Stimulated activated naive CD8-positive, alpha-beta T cell treated with anti-CD3 and anti-CD28 coated beads, Interleukin-15, Interleukin-2, amounts not matched to agents 100 ng/mL and 50 ng/mL, for 24 hours (primary cell): ENCODE data around the gene CDR2.
"Not testable (repeated sequence)": the region's sequence is repeated elsewhere in the genome, so short reads cannot be mapped to it uniquely, and the experiment has no call there.

Experiments used
- H3K27ac Mint-ChIP-seq: one replicate; pipeline ENCODE4 v1.8.0; 2021; ENCODE audit warnings: mild to moderate bottlenecking, mixed read lengths
- H3K27me3 Mint-ChIP-seq: one replicate; pipeline ENCODE4 v1.8.0; 2021; ENCODE audit warnings: mixed read lengths
- H3K36me3 Mint-ChIP-seq: one replicate; pipeline ENCODE4 v1.8.0; 2021; ENCODE audit warnings: low read depth, mixed read lengths
- H3K4me1 Mint-ChIP-seq: one replicate; pipeline ENCODE4 v1.8.0; 2021; ENCODE audit warnings: low read depth, mixed read lengths
- H3K4me3 Mint-ChIP-seq: one replicate; pipeline ENCODE4 v1.8.0; 2021; ENCODE audit warnings: mild to moderate bottlenecking, mixed read lengths
- H3K9me3 Mint-ChIP-seq: one replicate; pipeline ENCODE4 v1.8.0; 2021; ENCODE audit warnings: mixed read lengths

The CDR2 gene

GRCh38 chr16:22368200-22368826 lies 6.1 kb downstream of the CDR2 start:
- H3K27ac Mint-ChIP-seq = peak overlapping the region; percentile 40
- not testable (repeated sequence) for H3K27me3 Mint-ChIP-seq, H3K4me3 Mint-ChIP-seq, H3K9me3 Mint-ChIP-seq
- peaks cover 63% of the 10 kb centered on the region for H3K36me3 Mint-ChIP-seq
- peaks cover 90% of the 10 kb centered on the region for H3K4me1 Mint-ChIP-seq

- Mint-ChIP-seq H3K36me3 (peaks cover 62% of the 10 kb centered on the region), H3K9me3 (no peaks in the 10 kb centered on the region), H3K27me3 (no peaks in the 10 kb centered on the region), H3K4me3 (no peak overlapping the region), H3K27ac (peak overlapping the region; percentile 72), H3K4me1 (peaks cover 86% of the 10 kb centered on the region)
Measured at GRCh38 chr16:22366889-22367288, 7.5 kb downstream of the CDR2 start.

- no peak overlapping the region for H3K4me3 Mint-ChIP-seq
- peaks cover 84% of the 10 kb centered on the region for H3K4me1 Mint-ChIP-seq
- H3K27ac Mint-ChIP-seq = peak overlapping the region; percentile 72
- no peaks in the 10 kb centered on the region for H3K27me3 Mint-ChIP-seq
- H3K9me3 Mint-ChIP-seq = no peaks in the 10 kb centered on the region
- H3K36me3 Mint-ChIP-seq = peaks cover 62% of the 10 kb centered on the region
Measured at GRCh38 chr16:22366371-22366770, 8.0 kb downstream of the CDR2 start.

- Mint-ChIP-seq H3K27ac (peak overlapping the region; percentile 29), H3K36me3 (peaks cover 56% of the 10 kb centered on the region), H3K27me3 (no peaks in the 10 kb centered on the region), H3K4me1 (peaks cover 83% of the 10 kb centered on the region), H3K9me3 (no peaks in the 10 kb centered on the region), H3K4me3 (no peak overlapping the region)
Measured at GRCh38 chr16:22364241-22364640, 10.2 kb downstream of the CDR2 start.

DNA sequence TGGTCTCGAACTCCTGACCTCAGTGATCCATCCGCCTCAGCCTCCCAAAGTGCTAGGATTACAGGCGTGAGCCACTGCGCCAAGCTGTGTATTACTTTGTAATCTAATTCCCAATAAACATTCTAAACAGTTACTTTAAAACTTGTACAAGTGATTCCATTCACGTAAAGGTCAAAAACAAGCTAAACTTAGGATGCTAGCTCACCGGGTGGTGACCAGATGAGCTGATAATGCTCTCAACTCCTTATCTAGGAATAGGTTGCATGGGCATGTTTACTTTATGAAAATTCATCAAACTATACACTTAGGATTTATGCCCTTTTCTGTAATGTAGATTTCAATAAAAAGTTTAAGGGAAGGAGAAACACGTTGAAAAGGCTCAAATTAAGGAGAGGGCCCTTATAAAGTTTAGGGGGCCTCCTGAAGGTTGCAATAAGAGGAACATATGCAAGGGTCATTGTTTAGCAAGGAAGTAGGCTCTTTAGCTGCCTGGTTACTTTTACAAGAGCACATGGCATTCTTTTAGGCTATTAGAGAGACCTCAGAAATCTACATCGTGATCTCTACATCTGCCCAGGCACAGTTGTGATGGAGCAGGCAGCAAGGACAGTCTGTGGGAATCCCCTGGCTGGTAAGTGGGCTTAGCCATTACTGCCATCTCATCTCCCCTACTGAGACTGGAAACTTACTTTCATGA lies 13.3 kb downstream of the CDR2 start:
- Mint-ChIP-seq H3K9me3 (no peaks in the 10 kb centered on the region), H3K27ac (peak overlapping the region; percentile 13), H3K4me3 (no peak overlapping the region), H3K4me1 (peaks cover 83% of the 10 kb centered on the region), H3K27me3 (no peaks in the 10 kb centered on the region), H3K36me3 (peaks cover 61% of the 10 kb centered on the region)

DNA sequence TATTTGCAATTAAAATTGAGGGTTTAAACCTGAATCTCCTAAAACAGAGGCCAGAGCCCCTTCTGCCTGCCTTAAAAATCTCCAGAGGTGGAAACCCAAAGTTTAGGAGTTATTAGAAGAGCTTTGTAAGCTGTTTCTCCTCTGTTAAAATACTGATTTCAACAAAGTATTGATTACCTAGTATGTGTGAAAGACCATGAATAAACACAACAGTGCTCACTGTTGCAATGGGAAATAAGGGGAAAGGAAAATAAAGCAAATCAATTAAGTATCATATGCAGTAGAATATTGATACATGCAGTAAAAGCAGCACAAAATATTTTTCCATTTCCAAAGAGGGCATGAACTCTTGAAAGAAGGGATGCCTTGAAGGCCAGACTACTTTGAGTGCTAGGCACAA lies 14.7 kb downstream of the CDR2 start:
- Mint-ChIP-seq H3K9me3 (no peaks in the 10 kb centered on the region), H3K27ac (peak overlapping the region; percentile 53)

GRCh38 chr16:22358000-22358399 lies 16.4 kb downstream of the CDR2 start:
- peaks cover 40% of the 10 kb centered on the region for H3K36me3 Mint-ChIP-seq
- H3K4me3 Mint-ChIP-seq = peak overlapping the region; percentile 44
- H3K9me3 Mint-ChIP-seq = no peaks in the 10 kb centered on the region
- H3K27ac Mint-ChIP-seq = peak overlapping the region; percentile 77
- no peaks in the 10 kb centered on the region for H3K27me3 Mint-ChIP-seq
- H3K4me1 Mint-ChIP-seq = peaks cover 90% of the 10 kb centered on the region

More for the DNA sequence above, 14.7 kb downstream of the CDR2 start:
- H3K27me3 Mint-ChIP-seq = no peaks in the 10 kb centered on the region
- peaks cover 52% of the 10 kb centered on the region for H3K36me3 Mint-ChIP-seq
- peaks cover 83% of the 10 kb centered on the region for H3K4me1 Mint-ChIP-seq
- no peak overlapping the region for H3K4me3 Mint-ChIP-seq

DNA sequence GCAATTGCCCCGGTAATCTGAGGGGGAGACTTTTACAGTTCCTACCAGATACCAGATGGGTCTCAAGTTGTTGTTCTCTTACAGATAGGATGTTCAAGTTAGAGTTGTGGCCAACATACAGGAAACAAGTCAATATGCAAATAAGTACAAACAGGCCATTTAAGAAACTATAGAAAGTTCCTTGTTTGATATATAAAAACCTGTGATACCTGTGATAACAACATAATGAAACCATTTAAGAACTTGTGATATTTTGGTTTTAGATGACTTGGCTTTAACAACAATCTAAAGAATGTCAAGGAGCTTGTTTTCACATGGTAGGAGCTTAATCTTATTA lies 16.8 kb downstream of the CDR2 start:
- Mint-ChIP-seq H3K27ac (peak overlapping the region; percentile 77), H3K27me3 (no peaks in the 10 kb centered on the region), H3K4me3 (no peak overlapping the region), H3K4me1 (peaks cover 90% of the 10 kb centered on the region), H3K36me3 (peaks cover 38% of the 10 kb centered on the region), H3K9me3 (no peaks in the 10 kb centered on the region)

DNA sequence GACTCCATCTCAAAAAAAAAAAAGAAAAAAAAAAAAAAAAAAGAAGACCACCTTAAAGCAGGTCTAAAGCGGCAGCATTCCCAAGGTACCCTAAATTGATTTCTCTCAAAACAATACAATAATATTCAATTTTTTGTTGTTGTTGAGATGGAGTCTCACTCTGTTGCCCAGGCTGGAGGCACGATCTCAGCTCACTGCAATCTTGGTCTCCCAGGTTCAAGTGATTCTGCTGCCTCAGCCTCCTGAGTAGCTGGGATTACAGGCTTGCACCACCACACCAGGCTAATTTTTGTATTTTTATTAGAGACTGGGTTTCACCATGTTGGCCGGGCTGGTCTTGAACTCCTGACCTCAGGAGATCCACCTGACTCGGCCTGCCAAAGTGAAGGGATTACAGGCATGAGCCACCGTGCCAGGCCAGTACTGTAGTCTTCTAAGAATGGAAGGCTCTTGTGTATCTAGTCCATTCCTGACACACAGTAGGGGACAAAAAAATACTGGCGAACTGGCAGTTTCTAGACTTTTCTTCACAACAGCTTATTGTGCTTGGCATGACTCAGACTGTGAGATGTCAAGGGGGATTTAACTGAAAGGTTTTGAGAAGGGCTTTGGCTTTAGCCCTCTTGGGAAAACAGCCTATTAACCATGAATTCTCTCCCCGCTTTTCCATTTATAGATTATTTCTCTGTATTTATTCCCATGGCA lies 17.3 kb downstream of the CDR2 start:
- H3K9me3 Mint-ChIP-seq = no peaks in the 10 kb centered on the region
- H3K4me1 Mint-ChIP-seq = peaks cover 90% of the 10 kb centered on the region
- H3K4me3 Mint-ChIP-seq = no peak overlapping the region
- H3K27me3 Mint-ChIP-seq = no peaks in the 10 kb centered on the region
- H3K27ac Mint-ChIP-seq = peak overlapping the region; percentile 77
- peaks cover 39% of the 10 kb centered on the region for H3K36me3 Mint-ChIP-seq

DNA sequence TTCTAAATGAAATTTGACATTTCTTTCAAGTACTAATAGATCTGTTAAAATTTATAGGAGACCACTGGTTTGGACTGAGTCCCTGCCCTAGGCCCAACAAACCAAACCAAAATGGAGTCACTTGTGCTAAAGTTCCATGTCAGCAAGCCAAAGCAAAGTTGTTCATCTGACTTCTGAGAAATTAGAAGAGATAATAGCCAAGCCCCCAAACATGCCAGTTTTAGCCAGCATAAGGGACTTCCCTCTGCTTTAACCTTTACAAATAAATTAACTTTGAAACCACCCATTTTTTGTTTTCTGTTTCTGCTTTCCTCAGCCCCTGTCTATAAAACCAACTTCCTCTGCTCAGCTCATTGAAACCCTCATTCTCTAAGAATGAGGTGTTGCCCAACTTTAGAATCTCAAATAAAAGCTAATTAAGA lies 18.9 kb downstream of the CDR2 start:
- Mint-ChIP-seq H3K27me3 (no peaks in the 10 kb centered on the region), H3K4me3 (no peak overlapping the region), H3K9me3 (no peaks in the 10 kb centered on the region), H3K36me3 (peaks cover 54% of the 10 kb centered on the region), H3K4me1 (peaks cover 86% of the 10 kb centered on the region), H3K27ac (peak overlapping the region; percentile 50)

- H3K4me3 Mint-ChIP-seq = peak overlapping the region; percentile 43
- H3K4me1 Mint-ChIP-seq = peaks cover 71% of the 10 kb centered on the region
- H3K36me3 Mint-ChIP-seq = peaks cover 60% of the 10 kb centered on the region
- H3K27me3 Mint-ChIP-seq = no peaks in the 10 kb centered on the region
- H3K9me3 Mint-ChIP-seq = no peaks in the 10 kb centered on the region
- peak overlapping the region; percentile 97 for H3K27ac Mint-ChIP-seq
Measured at GRCh38 chr16:22353933-22354541, 20.4 kb downstream of the CDR2 start.

GRCh38 chr16:22353191-22353919 lies 21.1 kb downstream of the CDR2 start:
- Mint-ChIP-seq H3K27me3 (no peaks in the 10 kb centered on the region), H3K4me1 (peaks cover 65% of the 10 kb centered on the region), H3K9me3 (no peaks in the 10 kb centered on the region), H3K36me3 (peaks cover 61% of the 10 kb centered on the region), H3K27ac (peak overlapping the region; percentile 97), H3K4me3 (peak overlapping the region; percentile 43)

GRCh38 chr16:22352723-22353122 lies 21.7 kb downstream of the CDR2 start:
- Mint-ChIP-seq H3K4me3 (no peak overlapping the region), H3K9me3 (no peaks in the 10 kb centered on the region), H3K27ac (peak overlapping the region; percentile 65), H3K4me1 (peaks cover 58% of the 10 kb centered on the region), H3K36me3 (peaks cover 61% of the 10 kb centered on the region), H3K27me3 (no peaks in the 10 kb centered on the region)

DNA sequence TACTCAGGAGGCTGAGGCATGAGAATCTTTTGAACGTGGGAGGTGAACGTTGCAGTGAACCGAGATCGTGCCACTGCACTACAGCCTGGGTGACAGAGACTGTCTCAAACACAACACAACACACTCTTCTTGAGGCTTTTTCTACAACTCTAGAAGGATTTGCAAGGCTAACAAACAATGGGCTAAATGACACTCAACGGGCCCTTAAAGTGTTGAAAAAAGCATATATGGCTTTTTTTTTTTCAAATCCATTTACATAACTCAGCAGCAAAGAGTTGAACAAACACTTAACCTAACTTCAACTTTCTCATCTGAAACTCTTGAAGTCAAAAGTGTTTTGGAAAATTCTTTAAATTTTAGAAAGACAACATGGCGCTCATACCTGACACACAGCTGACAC lies 22.3 kb downstream of the CDR2 start:
- peaks cover 63% of the 10 kb centered on the region for H3K36me3 Mint-ChIP-seq
- H3K4me3 Mint-ChIP-seq = no peak overlapping the region
- no peaks in the 10 kb centered on the region for H3K27me3 Mint-ChIP-seq
- no peaks in the 10 kb centered on the region for H3K9me3 Mint-ChIP-seq
- H3K27ac Mint-ChIP-seq = no peak overlapping the region
- peaks cover 58% of the 10 kb centered on the region for H3K4me1 Mint-ChIP-seq
